Thymus (tissue), 11 donors: ENCODE data around the gene DYNLRB2. TPM values are rescaled to one million over a fixed set of nuclear protein-coding genes. Genes with fewer than 3 reads are reported as not detected.

Experiments
- DNase-seq, 9 donors: peaks; one replicate each; pipeline ENCODE4 v3.0.0-alpha.2; 2013; ENCODE audit warnings: low spot score in 9 of 9, low read depth in 6 of 9, missing footprints in 1 of 9
- H3K27ac ChIP-seq, 2 donors: one replicate each; pipeline ENCODE4 v1.5.1; 2013; ENCODE audit warnings: control low read depth in 1 of 2, low read depth in 1 of 2, low read length in 1 of 2, mild to moderate bottlenecking in 1 of 2, moderate library complexity in 1 of 2
- H3K27me3 ChIP-seq, 2 donors: one replicate each; pipeline ENCODE4 v1.5.1; 2013; ENCODE audit warnings: low read length in 1 of 2; ENCODE audit not compliant: control insufficient read depth in 2 of 2, insufficient read depth in 1 of 2
- H3K36me3 ChIP-seq, 2 donors: one replicate each; pipeline ENCODE4 v1.5.1; 2013; ENCODE audit warnings: low read length in 1 of 2, mild to moderate bottlenecking in 1 of 2, moderate library complexity in 1 of 2; ENCODE audit not compliant: control insufficient read depth in 2 of 2, insufficient read depth in 2 of 2
- H3K4me1 ChIP-seq, 2 donors: one replicate each; pipeline ENCODE4 v1.5.1; 2013; ENCODE audit warnings: low read length in 2 of 2; ENCODE audit not compliant: control insufficient read depth in 2 of 2, insufficient read depth in 2 of 2
- H3K4me3 ChIP-seq, 2 donors: one replicate each; pipeline ENCODE4 v1.5.1; 2013; ENCODE audit warnings: low read length in 2 of 2, control low read depth in 1 of 2, mild to moderate bottlenecking in 1 of 2
- H3K9me3 ChIP-seq, 2 donors: one replicate each; pipeline ENCODE4 v1.5.1; 2013; ENCODE audit warnings: low read length in 1 of 2, mild to moderate bottlenecking in 1 of 2; ENCODE audit not compliant: control insufficient read depth in 2 of 2, insufficient read depth in 1 of 2
- WGBS: extraction: QIAGEN DNeasy Blood & Tissue Kit; methylation state at CpG from one replicate; pipeline ENCODE4 v1.1.7; 2013; 5-methylcytosine and 5-hydroxymethylcytosine counted together
- polyA plus RNA-seq: library from polyadenylated mRNA; stranded (reverse); fragments of 200-250 nt; gene quantifications from one replicate; pipeline ENCODE4 v1.2.3, GENCODE V29; 2013
- total RNA-seq: library from RNA; stranded (reverse); fragments of 120-200 nt; gene quantifications from one replicate; pipeline ENCODE4 v1.2.4, GENCODE V29; 2013
- donor health status: healthy.

The DYNLRB2 gene
- total and polyA plus RNA-seq, 2 donors = 1.7 to 10.2 TPM

DNA sequence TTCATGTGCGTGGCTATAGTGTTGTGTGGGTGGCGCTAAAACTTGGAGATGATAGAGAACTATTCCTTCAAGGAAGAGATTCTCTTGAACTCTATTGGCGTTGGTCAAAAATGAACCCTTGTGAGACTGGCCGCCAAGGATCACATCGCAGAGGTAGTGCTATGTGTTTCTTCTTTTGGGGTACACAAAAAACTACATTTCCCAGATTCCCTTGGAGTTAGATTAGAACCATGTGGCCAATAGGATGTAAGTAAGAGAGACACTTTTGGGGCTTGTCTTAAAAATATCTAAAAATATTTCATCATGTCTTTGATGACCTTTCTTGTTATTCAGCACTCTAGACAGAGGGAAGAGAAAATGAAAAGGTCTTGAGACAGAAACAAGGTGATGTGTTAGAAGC lies 25.4 kb upstream of the DYNLRB2 start:
- no peaks in the 10 kb centered on the region for H3K9me3 ChIP-seq
- no peak overlapping the region for H3K4me3 ChIP-seq
- peaks cover 0 to 3% of the 10 kb centered on the region in 2 donors for H3K4me1 ChIP-seq
- H3K27me3 ChIP-seq = no peaks in the 10 kb centered on the region
- H3K27ac ChIP-seq = no peak overlapping the region
- WGBS = 98% methylated on average over 5 of the region's 5 CpGs
- DNase-seq = no peak
- H3K36me3 ChIP-seq = no peaks in the 10 kb centered on the region

DNA sequence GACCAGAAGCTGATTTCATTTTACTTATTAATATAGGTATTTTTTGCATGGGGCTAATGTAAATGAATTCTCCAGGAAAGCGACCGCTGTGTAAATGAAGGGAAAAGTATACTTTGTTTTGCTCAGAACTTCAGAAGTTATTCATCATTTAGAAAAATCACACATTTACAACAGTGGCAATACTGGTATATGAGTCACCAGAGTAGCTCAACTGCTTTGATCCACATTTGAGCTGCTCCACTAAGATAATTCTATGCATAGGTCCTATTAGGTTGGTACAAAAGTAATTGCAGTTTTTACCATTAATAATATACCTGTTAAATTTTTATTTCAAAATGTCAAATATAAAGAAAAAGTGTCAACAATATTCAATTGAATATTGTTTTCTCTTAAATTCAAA lies 22.9 kb upstream of the DYNLRB2 start:
- 97% methylated on average over 2 of the region's 2 CpGs for WGBS
- Histone ChIP-seq H3K27me3 (no peaks in the 10 kb centered on the region), H3K36me3 (no peaks in the 10 kb centered on the region), H3K4me1 (peaks cover 0 to 3% of the 10 kb centered on the region in 2 donors), H3K9me3 (no peaks in the 10 kb centered on the region), H3K27ac (no peak overlapping the region), H3K4me3 (no peak overlapping the region)
- no peak for DNase-seq

DNA sequence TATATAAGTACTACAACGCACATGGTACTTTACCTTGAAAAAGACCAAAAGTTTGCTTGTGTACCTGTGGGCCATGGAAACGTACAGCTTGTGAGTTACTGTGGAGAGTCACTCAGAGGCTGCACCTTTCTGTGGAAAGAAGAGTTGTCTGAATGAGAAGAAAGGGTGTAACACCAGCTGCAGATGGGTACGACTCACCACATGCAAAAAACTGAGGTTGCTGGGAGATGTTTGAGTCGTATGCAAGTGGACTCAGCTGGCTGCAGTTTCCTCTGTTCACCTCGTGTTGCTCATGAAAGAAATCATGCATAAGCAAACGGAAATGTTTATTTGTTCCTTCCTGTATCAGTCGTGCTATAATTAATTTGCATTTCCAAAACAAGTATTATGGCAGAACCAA lies 22.4 kb upstream of the DYNLRB2 start:
- H3K36me3 ChIP-seq = no peaks in the 10 kb centered on the region
- peaks cover 0 to 3% of the 10 kb centered on the region in 2 donors for H3K4me1 ChIP-seq
- DNase-seq = peak in 4 of 9 donors; percentile 23 to 59 (median 24)
- no peaks in the 10 kb centered on the region for H3K9me3 ChIP-seq
- peak overlapping the region in 1 of 2 donors; percentile 48 for H3K27ac ChIP-seq
- H3K27me3 ChIP-seq = no peaks in the 10 kb centered on the region
- H3K4me3 ChIP-seq = no peak overlapping the region
- WGBS = 15% methylated on average over 7 of the region's 7 CpGs

DNA sequence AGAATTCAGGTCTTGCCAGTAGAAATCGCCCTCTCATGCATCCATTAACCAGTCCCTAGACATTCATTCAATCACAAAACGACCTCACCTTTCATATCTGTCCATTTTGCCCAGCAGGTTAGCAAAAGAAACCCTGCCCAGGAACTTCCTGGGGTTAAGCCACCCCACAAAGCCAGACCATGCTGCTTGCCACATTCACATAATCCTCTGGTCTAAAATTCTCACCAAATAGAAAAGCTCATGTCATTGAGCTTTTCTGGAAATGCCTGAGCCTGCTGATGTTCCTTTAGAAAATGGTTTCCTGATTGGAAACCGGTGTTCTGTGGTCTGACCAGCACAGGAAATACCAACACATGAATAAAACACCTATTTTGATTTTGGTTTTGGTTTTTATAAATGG lies 21.6 kb upstream of the DYNLRB2 start:
- H3K4me3 ChIP-seq = no peak overlapping the region
- peaks cover 0 to 3% of the 10 kb centered on the region in 2 donors for H3K4me1 ChIP-seq
- no peaks in the 10 kb centered on the region for H3K27me3 ChIP-seq
- H3K36me3 ChIP-seq = no peaks in the 10 kb centered on the region
- DNase-seq = no peak
- 40% methylated on average over 3 of the region's 3 CpGs for WGBS
- H3K9me3 ChIP-seq = no peaks in the 10 kb centered on the region
- H3K27ac ChIP-seq = no peak overlapping the region

DNA sequence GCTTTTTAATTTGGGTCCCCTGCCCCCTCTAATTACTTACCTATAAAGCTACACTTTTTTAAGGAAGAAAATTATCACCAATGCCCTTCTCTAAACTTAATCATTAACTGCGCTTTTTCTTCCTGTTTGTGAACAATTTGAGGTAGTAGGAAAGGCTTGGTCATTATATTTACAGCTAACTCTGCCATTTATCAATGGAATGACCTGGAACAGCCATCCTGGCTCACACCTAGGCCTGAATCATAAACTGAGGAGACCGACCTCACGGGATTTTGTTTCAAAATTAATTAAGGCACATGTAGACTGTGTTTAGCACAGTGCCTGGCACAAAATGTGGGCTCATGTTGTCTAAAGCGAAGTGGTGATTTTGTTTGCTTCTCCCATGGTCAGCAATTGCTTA lies 15.4 kb upstream of the DYNLRB2 start:
- DNase-seq = no peak
- Histone ChIP-seq H3K27me3 (no peaks in the 10 kb centered on the region), H3K36me3 (no peaks in the 10 kb centered on the region), H3K4me1 (no peaks in the 10 kb centered on the region), H3K27ac (no peak overlapping the region), H3K9me3 (no peaks in the 10 kb centered on the region), H3K4me3 (no peak overlapping the region)
- WGBS = 97% methylated on average over 4 of the region's 4 CpGs

DNA sequence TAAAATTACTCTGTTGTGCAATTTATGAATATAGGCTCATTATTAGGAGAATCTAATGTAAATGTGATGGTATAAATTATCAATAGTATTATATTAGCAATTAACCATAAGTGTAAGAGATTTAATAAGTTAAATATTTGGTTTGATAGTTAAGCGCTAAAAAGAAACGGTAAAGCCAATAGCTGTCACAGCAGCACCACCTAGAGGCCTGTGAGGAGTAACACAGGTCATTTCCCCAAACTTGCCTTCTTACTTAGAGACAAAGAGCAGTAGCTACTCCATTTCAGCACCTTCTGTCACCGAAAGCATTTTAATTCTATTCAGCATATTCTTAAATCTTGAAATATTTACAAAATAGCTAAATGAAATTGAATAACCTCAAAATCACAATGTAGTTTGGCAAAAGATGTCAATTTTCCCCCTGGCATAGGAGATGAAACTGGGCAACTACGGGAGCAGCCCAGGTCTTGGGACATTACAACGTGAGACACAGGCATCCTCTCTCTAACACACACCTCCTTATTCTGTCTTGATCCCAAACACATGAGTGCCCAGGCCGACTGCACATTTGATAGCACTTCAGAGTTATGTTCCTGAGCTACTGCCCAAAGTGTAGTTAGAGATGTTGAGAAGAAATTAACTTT lies 14.3 kb upstream of the DYNLRB2 start:
- WGBS = 41% methylated on average over 6 of the region's 6 CpGs
- H3K36me3 ChIP-seq = no peaks in the 10 kb centered on the region
- DNase-seq = peak; percentile 8 to 73 (median 35)
- H3K27me3 ChIP-seq = no peaks in the 10 kb centered on the region
- H3K27ac ChIP-seq = no peak overlapping the region
- H3K4me1 ChIP-seq = no peaks in the 10 kb centered on the region
- no peaks in the 10 kb centered on the region for H3K9me3 ChIP-seq
- no peak overlapping the region for H3K4me3 ChIP-seq

DNA sequence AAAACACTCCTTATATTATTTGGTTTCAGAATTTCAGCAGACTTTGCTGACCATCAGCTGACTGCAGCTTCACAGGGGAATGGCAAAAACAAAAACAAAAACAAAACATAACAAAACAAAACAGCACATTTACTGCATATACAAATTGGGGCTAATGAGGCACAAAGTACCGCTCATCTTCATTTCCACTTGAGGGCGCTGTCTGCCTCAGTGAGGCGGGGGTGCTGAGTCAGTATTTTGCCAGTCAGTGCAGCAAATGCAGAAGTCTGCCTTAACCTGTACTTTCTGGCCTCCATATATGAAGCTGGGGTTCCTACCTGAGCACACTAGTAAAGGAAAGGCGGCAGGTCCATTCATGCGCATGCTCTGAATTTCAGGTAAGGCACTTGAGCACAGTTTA lies 13.5 kb upstream of the DYNLRB2 start:
- Histone ChIP-seq H3K9me3 (no peaks in the 10 kb centered on the region), H3K27me3 (no peaks in the 10 kb centered on the region), H3K4me1 (no peaks in the 10 kb centered on the region), H3K36me3 (no peaks in the 10 kb centered on the region), H3K27ac (no peak overlapping the region), H3K4me3 (no peak overlapping the region)
- 52% methylated on average over 5 of the region's 5 CpGs for WGBS
- DNase-seq = peak in 1 of 9 donors; percentile 31

DNA sequence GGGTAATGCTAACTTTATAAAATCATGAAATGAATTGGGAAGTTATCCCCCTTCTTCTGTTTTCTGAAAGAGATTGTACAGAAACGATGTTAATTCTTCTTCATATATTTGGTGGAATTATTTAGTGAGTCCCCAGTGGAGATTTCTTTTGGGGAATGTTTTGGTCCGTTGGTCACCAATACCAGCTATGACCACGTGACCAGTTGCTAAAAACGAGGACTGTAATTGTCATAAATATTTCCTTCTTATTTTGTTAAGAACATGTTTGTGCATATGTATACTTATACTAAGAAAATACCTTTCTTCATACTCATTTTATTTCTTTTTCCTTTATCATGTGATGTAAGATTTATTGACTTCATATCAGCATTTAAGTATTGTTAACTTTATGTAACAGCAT lies 10.3 kb upstream of the DYNLRB2 start:
- Histone ChIP-seq H3K4me1 (no peaks in the 10 kb centered on the region), H3K4me3 (no peak overlapping the region), H3K27ac (no peak overlapping the region), H3K27me3 (no peaks in the 10 kb centered on the region), H3K9me3 (no peaks in the 10 kb centered on the region), H3K36me3 (no peaks in the 10 kb centered on the region)
- WGBS = 94% methylated on average over 4 of the region's 4 CpGs
- no peak for DNase-seq

DNA sequence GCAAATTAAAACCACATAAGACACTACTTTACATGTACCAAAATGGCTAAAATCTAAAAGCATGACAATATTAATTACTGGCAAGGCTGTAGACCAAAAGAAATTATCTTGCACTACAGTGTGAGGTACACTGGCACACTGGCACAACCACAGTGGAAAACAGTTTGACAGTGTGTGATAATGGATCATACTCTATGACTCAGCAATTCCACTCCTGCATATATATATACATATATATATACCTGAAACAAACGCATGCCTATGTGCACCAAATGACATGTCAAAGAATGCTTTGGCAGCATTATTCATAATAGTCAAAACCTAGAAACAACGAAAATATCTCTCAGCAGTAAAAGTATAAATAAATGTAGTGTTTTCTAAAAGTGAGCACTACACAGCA lies 4.6 kb upstream of the DYNLRB2 start:
- Histone ChIP-seq H3K27ac (no peak overlapping the region), H3K4me1 (peaks cover 2 to 9% of the 10 kb centered on the region in 2 donors), H3K27me3 (no peaks in the 10 kb centered on the region), H3K9me3 (no peaks in the 10 kb centered on the region), H3K4me3 (no peak overlapping the region), H3K36me3 (no peaks in the 10 kb centered on the region)
- no peak for DNase-seq
- WGBS = 83% methylated on average over 2 of the region's 2 CpGs
